NCI-H1694 treated with DMSO at 0.1 percent for 48 hours (cell line): ENCODE measurements around the gene KCNN4.

Source experiments
- DNase-seq: peaks from one replicate; lab custom pipeline; 2025; lab: John Stamatoyannopoulos, UW

The KCNN4 gene

GRCh38 chr19:43748205-43748594 lies 32.6 kb downstream of the KCNN4 start:
- DNase-seq, result no peak

GRCh38 chr19:43747557-43748204 lies 33.1 kb downstream of the KCNN4 start:
- DNase-seq, result no peak

- DNase-seq, result no peak
Observed at GRCh38 chr19:43743059-43743458, 37.7 kb downstream of the KCNN4 start.

GRCh38 chr19:43741075-43741825 lies 39.5 kb downstream of the KCNN4 start:
- no peak for DNase-seq

GRCh38 chr19:43739439-43740235 lies 41.1 kb downstream of the KCNN4 start:
- DNase-seq, result no peak

- no peak for DNase-seq
Observed at GRCh38 chr19:43738780-43739211, 42.0 kb downstream of the KCNN4 start.

- no peak for DNase-seq
Observed at GRCh38 chr19:43735957-43736356, 44.8 kb downstream of the KCNN4 start.

GRCh38 chr19:43735013-43735412 lies 45.8 kb downstream of the KCNN4 start:
- DNase-seq, result no peak

GRCh38 chr19:43731846-43732245 lies 48.9 kb downstream of the KCNN4 start:
- DNase-seq, result no peak

- DNase-seq, result no peak
Observed at GRCh38 chr19:43731346-43731745, 49.4 kb downstream of the KCNN4 start.

- DNase-seq, result no peak
Observed at GRCh38 chr19:43729919-43730318, 50.9 kb downstream of the KCNN4 start.

- DNase-seq, result no peak
Observed at GRCh38 chr19:43727593-43727853, 53.2 kb downstream of the KCNN4 start.

GRCh38 chr19:43726736-43727592 lies 53.8 kb downstream of the KCNN4 start:
- no peak for DNase-seq

GRCh38 chr19:43725468-43725867 lies 55.3 kb downstream of the KCNN4 start:
- no peak for DNase-seq

- no peak for DNase-seq
Observed at GRCh38 chr19:43724896-43725295, 55.9 kb downstream of the KCNN4 start.

GRCh38 chr19:43723588-43723987 lies 57.2 kb downstream of the KCNN4 start:
- DNase-seq, result no peak

- DNase-seq, result no peak
Observed at GRCh38 chr19:43721469-43722048, 59.2 kb downstream of the KCNN4 start.

- no peak for DNase-seq
Observed at GRCh38 chr19:43720936-43721335, 59.8 kb downstream of the KCNN4 start.

GRCh38 chr19:43719918-43720317 lies 60.9 kb downstream of the KCNN4 start:
- DNase-seq, result no peak

GRCh38 chr19:43719378-43719868 lies 61.4 kb downstream of the KCNN4 start:
- DNase-seq, result no peak

- no peak for DNase-seq
Observed at GRCh38 chr19:43718627-43719377, 62.0 kb downstream of the KCNN4 start.
